Suprapubic skin (tissue), 4 donors: ENCODE data around the gene FOXF1. TPM values are rescaled to one million over a fixed set of nuclear protein-coding genes. Genes with fewer than 3 reads are reported as not detected.

Source experiments
- DNase-seq, 2 donors: peaks; one replicate each; pipeline ENCODE4 v3.0.0-alpha.2; 2019; ENCODE audit warnings: low spot score in 2 of 2
- H3K27ac ChIP-seq: fragments of 200-600 bp; sonication (generic); one replicate; pipeline ENCODE4 v1.5.1; 2019
- H3K27me3 ChIP-seq: fragments of 200-600 bp; sonication (generic); one replicate; pipeline ENCODE4 v1.5.1; 2019
- H3K36me3 ChIP-seq: fragments of 200-600 bp; sonication (generic); one replicate; pipeline ENCODE4 v1.5.1; 2019
- H3K4me1 ChIP-seq: fragments of 200-600 bp; sonication (generic); one replicate; pipeline ENCODE4 v1.5.1; 2019
- H3K4me3 ChIP-seq: fragments of 200-600 bp; sonication (generic); one replicate; pipeline ENCODE4 v1.5.1; 2019; ENCODE audit warnings: mild to moderate bottlenecking
- H3K9me3 ChIP-seq: fragments of 200-600 bp; sonication (generic); one replicate; pipeline ENCODE4 v1.5.1; 2019
- EP300 ChIP-seq: sonication (generic); formaldehyde crosslinking; IDR thresholded peaks from one replicate; pipeline ENCODE4 v1.6.1; 2017; ENCODE audit warnings: antibody characterized with exemption
- POLR2A ChIP-seq, 2 donors: fragments of 450-650 bp; IDR thresholded peaks; one replicate each; pipeline ENCODE4 v1.6.1; 2017; ENCODE audit warnings: antibody characterized with exemption in 2 of 2, mild to moderate bottlenecking in 2 of 2, moderate library complexity in 2 of 2
- POLR2AphosphoS5 ChIP-seq, 3 donors: sonication (generic); formaldehyde crosslinking; IDR thresholded peaks; one replicate each; pipeline ENCODE4 v1.6.1; 2017; ENCODE audit warnings: antibody characterized with exemption in 3 of 3
- WGBS: methylation state at CpG from one replicate; pipeline ENCODE4 v1.1.5; 2018; 5-methylcytosine and 5-hydroxymethylcytosine counted together
- total RNA-seq, 4 donors: library from RNA; depleted of rRNA; stranded (reverse); fragments of >200 nt; gene quantifications; one replicate each; pipeline ENCODE4 v1.1.0, GENCODE V29; 2016
- TF ChIP-seq, protein P1 (sequence below), 2 donors: fragments of 200-600 bp in 1 of 2; fragments of 450-650 bp in 1 of 2; sonication (generic) in 1 of 2; IDR thresholded peaks; one replicate each; pipeline ENCODE4 v1.5.1; 2016 to 2019; ENCODE audit warnings: antibody characterized with exemption in 2 of 2, mild to moderate bottlenecking in 1 of 2, moderate library complexity in 1 of 2

The FOXF1 gene
- total RNA-seq, 4 donors from 2014 or later = 0.11 to 0.59 (median 0.21) TPM; not detected in 1

DNA sequence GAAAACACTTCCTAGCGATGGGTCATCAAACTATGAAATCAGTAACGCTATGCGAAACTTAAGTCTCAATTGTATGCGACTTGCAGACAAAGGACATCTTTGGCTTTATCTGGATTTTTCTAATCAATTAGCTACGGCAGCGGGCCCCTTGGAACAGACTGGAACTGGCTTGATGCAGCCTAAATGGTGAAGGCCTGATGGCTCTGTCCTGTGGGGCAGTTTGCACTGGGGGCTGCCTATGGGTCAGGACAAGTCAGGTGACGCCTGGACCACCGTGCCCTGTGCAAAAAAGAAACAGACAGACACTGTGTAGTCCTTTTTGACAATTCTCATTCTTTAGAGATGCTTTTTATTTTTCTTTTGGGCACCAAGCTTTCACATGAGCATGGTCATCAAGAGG lies 22.7 kb downstream of the FOXF1 start:
- 97% methylated on average over 8 of the region's 8 CpGs for WGBS
- no peaks in the 10 kb centered on the region for H3K27me3 ChIP-seq
- TF ChIP-seq POLR2A (IDR thresholded peaks at IDR 0.05) (no peak), EP300 (no peak), POLR2AphosphoS5 (IDR thresholded peaks at IDR 0.05) (no peak)
- TF ChIP-seq, protein P1, sequence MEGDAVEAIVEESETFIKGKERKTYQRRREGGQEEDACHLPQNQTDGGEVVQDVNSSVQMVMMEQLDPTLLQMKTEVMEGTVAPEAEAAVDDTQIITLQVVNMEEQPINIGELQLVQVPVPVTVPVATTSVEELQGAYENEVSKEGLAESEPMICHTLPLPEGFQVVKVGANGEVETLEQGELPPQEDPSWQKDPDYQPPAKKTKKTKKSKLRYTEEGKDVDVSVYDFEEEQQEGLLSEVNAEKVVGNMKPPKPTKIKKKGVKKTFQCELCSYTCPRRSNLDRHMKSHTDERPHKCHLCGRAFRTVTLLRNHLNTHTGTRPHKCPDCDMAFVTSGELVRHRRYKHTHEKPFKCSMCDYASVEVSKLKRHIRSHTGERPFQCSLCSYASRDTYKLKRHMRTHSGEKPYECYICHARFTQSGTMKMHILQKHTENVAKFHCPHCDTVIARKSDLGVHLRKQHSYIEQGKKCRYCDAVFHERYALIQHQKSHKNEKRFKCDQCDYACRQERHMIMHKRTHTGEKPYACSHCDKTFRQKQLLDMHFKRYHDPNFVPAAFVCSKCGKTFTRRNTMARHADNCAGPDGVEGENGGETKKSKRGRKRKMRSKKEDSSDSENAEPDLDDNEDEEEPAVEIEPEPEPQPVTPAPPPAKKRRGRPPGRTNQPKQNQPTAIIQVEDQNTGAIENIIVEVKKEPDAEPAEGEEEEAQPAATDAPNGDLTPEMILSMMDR (IDR thresholded peaks at IDR 0.05) = no peak
- H3K36me3 ChIP-seq = peaks cover 40% of the 10 kb centered on the region
- no peak overlapping the region for H3K4me3 ChIP-seq
- no peaks in the 10 kb centered on the region for H3K4me1 ChIP-seq
- H3K27ac ChIP-seq = no peak overlapping the region
- H3K9me3 ChIP-seq = no peaks in the 10 kb centered on the region
- DNase-seq = no peak

DNA sequence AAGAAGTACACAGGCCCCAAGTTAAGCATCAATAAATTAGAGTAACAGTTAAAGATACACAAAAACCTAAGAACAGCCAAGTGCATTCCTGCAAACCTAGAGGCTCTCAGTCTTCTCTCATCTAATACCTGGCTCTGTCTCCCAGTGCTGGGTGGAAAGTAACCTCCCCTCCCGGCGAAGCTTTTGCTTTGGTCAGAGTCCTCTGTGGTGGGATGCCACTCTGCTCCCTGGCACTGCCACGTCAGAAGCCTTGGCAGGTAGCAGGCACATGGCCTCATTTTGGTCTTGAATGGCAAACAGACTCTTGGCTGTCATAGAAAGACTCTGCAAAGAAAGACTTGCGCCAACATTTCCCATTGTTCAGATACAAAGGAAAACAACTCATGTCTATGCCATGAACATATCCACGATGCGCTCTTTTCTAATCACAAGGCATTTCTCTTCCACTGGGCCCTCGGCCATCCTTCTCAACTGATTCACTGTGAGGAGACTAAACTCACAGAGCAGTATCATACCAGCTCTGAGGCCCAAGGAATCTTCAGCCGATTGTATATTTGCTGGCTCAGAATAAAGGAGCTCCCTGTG lies 23.5 kb downstream of the FOXF1 start:
- peaks cover 48% of the 10 kb centered on the region for H3K36me3 ChIP-seq
- DNase-seq = no peak
- whole genome bisulfite sequencing = 94% methylated on average over 8 of the region's 8 CpGs
- no peaks in the 10 kb centered on the region for H3K27me3 ChIP-seq
- H3K9me3 ChIP-seq = no peaks in the 10 kb centered on the region
- no peak overlapping the region for H3K4me3 ChIP-seq
- H3K4me1 ChIP-seq = no peaks in the 10 kb centered on the region
- no peak for TF ChIP-seq POLR2A (IDR thresholded peaks at IDR 0.05)
- TF ChIP-seq, protein P1 (IDR thresholded peaks at IDR 0.05) = no peak
- no peak for TF ChIP-seq EP300
- TF ChIP-seq POLR2AphosphoS5 (IDR thresholded peaks at IDR 0.05) = no peak
- no peak overlapping the region for H3K27ac ChIP-seq

DNA sequence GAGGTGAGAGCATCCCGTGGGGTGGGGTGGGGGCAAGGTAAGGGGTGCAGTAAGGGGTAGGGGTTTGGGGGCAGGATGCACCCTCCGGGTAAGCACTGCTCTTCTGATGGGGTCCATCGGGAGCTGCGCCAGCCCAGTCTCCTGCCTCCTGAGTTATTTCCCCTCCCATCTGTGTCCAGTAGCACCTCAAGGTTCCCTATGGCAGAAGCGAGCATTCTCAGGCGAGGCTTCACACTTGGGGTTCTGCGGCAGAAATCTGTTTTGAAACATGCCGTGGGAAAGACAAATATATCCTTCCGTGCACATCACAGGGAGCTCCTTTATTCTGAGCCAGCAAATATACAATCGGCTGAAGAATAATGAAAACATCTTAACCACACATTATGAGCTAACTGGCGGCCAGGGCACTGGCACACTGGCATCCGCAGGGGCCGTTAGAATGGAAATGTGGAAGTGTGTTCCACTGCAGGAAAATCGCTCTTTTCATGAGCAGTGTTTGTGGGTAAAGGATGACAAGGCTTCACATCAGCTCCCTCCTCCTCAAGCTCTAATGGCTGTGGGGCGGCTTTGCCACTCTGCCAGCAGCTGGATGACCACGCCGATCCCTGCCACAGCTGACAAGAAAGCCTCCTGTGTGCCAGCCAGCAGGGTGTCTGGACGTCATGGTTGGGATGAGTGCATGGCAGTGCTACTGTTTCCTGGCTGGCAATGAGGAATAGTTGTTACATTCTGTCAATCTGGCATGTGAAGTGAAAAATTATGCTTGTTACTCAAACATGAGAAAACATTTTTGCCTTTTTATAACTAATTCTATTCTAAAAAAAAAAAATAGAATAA lies 24.7 kb downstream of the FOXF1 start:
- TF ChIP-seq POLR2A (IDR thresholded peaks at IDR 0.05) (no peak), POLR2AphosphoS5 (IDR thresholded peaks at IDR 0.05) (no peak), EP300 (no peak)
- TF ChIP-seq, protein P1 (IDR thresholded peaks at IDR 0.05) = no peak
- H3K9me3 ChIP-seq = no peaks in the 10 kb centered on the region
- H3K36me3 ChIP-seq = peaks cover 58% of the 10 kb centered on the region
- H3K27ac ChIP-seq = no peak overlapping the region
- no peaks in the 10 kb centered on the region for H3K4me1 ChIP-seq
- 84% methylated on average over 18 of the region's 18 CpGs for WGBS
- no peaks in the 10 kb centered on the region for H3K27me3 ChIP-seq
- no peak for DNase-seq
- H3K4me3 ChIP-seq = no peak overlapping the region

DNA sequence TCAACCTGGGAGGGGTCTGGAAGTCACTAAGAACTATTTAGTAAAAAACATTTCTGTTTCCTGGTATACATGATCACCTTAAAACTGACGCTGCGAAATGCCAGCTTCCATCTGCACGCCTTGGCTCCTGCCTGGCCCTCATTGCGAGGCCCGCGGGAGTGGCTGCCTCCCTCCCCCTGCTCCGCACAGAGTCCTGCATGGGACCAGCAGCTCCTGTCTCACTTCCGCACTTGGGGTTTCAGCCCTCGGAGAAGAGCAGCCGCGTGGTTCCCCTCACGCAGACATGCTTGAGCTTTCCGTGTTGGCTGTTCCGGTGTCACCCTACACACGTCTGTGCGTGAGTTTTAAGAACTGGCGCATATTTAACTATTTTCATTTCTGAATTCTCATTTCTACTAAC lies 26.3 kb downstream of the FOXF1 start:
- no peaks in the 10 kb centered on the region for H3K9me3 ChIP-seq
- peaks cover 74% of the 10 kb centered on the region for H3K36me3 ChIP-seq
- H3K4me1 ChIP-seq = no peaks in the 10 kb centered on the region
- TF ChIP-seq POLR2A (IDR thresholded peaks at IDR 0.05) (no peak), POLR2AphosphoS5 (IDR thresholded peaks at IDR 0.05) (no peak), EP300 (no peak)
- TF ChIP-seq, protein P1 (IDR thresholded peaks at IDR 0.05) = no peak
- no peak for DNase-seq
- H3K4me3 ChIP-seq = no peak overlapping the region
- no peaks in the 10 kb centered on the region for H3K27me3 ChIP-seq
- WGBS = 95% methylated on average over 17 of the region's 17 CpGs
- no peak overlapping the region for H3K27ac ChIP-seq

DNA sequence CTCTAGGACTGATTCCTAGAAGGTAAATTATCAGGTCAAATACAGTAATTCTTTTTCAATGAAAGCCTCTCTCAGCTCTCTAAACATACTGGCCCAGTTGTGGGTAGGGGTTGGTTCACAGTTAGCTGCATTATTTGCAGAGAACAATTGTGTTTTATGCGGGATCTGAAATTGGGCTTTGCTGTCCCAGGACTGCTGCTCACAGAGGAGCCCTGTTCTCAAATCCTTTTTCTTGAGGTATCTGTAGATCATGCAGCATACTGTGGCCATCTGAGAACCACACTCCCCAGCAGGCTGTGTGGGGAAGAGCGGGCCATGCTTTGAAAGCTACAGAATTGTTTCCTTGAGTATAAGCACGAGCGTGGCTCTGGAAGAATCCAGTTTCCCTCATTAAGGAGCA lies 27.2 kb downstream of the FOXF1 start:
- DNase-seq = no peak
- Histone ChIP-seq H3K36me3 (peaks cover 79% of the 10 kb centered on the region), H3K4me3 (no peak overlapping the region), H3K9me3 (no peaks in the 10 kb centered on the region), H3K27me3 (no peaks in the 10 kb centered on the region), H3K4me1 (no peaks in the 10 kb centered on the region), H3K27ac (no peak overlapping the region)
- no peak for TF ChIP-seq POLR2A (IDR thresholded peaks at IDR 0.05)
- TF ChIP-seq, protein P1 (IDR thresholded peaks at IDR 0.05) = no peak
- TF ChIP-seq EP300 = no peak
- no peak for TF ChIP-seq POLR2AphosphoS5 (IDR thresholded peaks at IDR 0.05)
- 99% methylated on average over 4 of the region's 4 CpGs for WGBS
